Sigmoid colon (tissue), 7 donors: ENCODE measurements around the gene HOXA2. TPM values are rescaled to one million over a fixed set of nuclear protein-coding genes. Genes with fewer than 3 reads are reported as not detected.

Source experiments
- DNase-seq: peaks from one replicate; pipeline ENCODE4 v3.0.0-alpha.2; 2019
- H3K27ac ChIP-seq, 4 donors: fragments of 200-600 bp; sonication (generic); one replicate each; pipeline ENCODE4 v1.5.1; 2016 to 2019; ENCODE audit warnings: mild to moderate bottlenecking in 1 of 4
- H3K27me3 ChIP-seq, 3 donors: fragments of 200-600 bp; sonication (generic); one replicate each; pipeline ENCODE4 v1.5.1; 2019; ENCODE audit warnings: mild to moderate bottlenecking in 1 of 3
- H3K36me3 ChIP-seq, 4 donors: fragments of 200-600 bp; sonication (generic); one replicate each; pipeline ENCODE4 v1.5.1; 2016 to 2019
- H3K4me1 ChIP-seq, 4 donors: fragments of 200-600 bp; sonication (generic); one replicate each; pipeline ENCODE4 v1.5.1; 2017 to 2019
- H3K4me3 ChIP-seq, 4 donors: fragments of 200-600 bp; sonication (generic); one replicate each; pipeline ENCODE4 v1.5.1; 2017 to 2019; ENCODE audit warnings: mild to moderate bottlenecking in 2 of 4, moderate library complexity in 1 of 4
- H3K9me3 ChIP-seq, 4 donors: fragments of 200-600 bp in 3 of 4; sonication (generic) in 3 of 4; one replicate each; pipeline versions ENCODE4 v1.5.1 to v1.6.1; 2013 to 2019
- CTCF ChIP-seq, 4 experiments: fragments of 450-650 bp in 3 of 4; fragments of 200-600 bp in 1 of 4; IDR thresholded peaks; one replicate each; pipeline ENCODE4 v1.5.1; 2016 to 2019; ENCODE audit warnings: antibody characterized with exemption in 4 of 4, mild to moderate bottlenecking in 3 of 4, moderate library complexity in 2 of 4
- EP300 ChIP-seq, 4 donors: sonication (generic); formaldehyde crosslinking; IDR thresholded peaks; one replicate each; pipeline ENCODE4 v1.6.1; 2017; ENCODE audit warnings: antibody characterized with exemption in 4 of 4
- POLR2A ChIP-seq, 2 donors: fragments of 450-650 bp; IDR thresholded peaks; one replicate each; pipeline ENCODE4 v1.6.1; 2016; ENCODE audit warnings: antibody characterized with exemption in 2 of 2, mild to moderate bottlenecking in 2 of 2, moderate library complexity in 2 of 2
- POLR2AphosphoS5 ChIP-seq, 4 donors: sonication (generic); formaldehyde crosslinking; IDR thresholded peaks; one replicate each; pipeline ENCODE4 v1.6.1; 2017; ENCODE audit warnings: antibody characterized with exemption in 4 of 4
- WGBS, 2 donors: extraction: QIAGEN DNeasy Blood & Tissue Kit; methylation state at CpG; one replicate each; pipeline ENCODE4 v1.1.7; 2013; 5-methylcytosine and 5-hydroxymethylcytosine counted together
- intact Hi-C: fragments of 100-400 bp; cut with DNase I; formaldehyde crosslinking; loops from one replicate; pipeline ENCODE4 v1.15.1; 2023
- polyA plus RNA-seq, 3 donors: library from polyadenylated mRNA; stranded (reverse); fragments of 200-250 nt; gene quantifications; one replicate each; pipeline ENCODE4 v1.2.3, GENCODE V29; 2013
- total RNA-seq, 4 donors: library from RNA; depleted of rRNA; stranded (reverse); fragments of >200 nt; gene quantifications; one replicate each; pipeline ENCODE4 v1.1.0, GENCODE V29; 2016
- donor health status: healthy with polysubstance abuse.
- donor health status: Bipolar disorder and iron deficiency.
- donor health status: healthy.

HOXA2 gene
- total and polyA plus RNA-seq, 7 donors: 0.60 to 4.3 (median 1.9) TPM

- H3K36me3 ChIP-seq: peaks cover 15 to 22% (median 17%) of the 10 kb centered on the region in 4 donors
- intact Hi-C loops: no loop called here
- H3K4me3 ChIP-seq: peak within 1 kb of the TSS; percentile 33 to 73 (median 66)
- peak within 1 kb of the TSS in 3 of 4 donors; percentile 91 to 96 (median 95) for H3K27ac ChIP-seq
- peak; percentile 89 for DNase-seq
- no peaks in the 10 kb centered on the region for H3K9me3 ChIP-seq
- no peak for TF ChIP-seq POLR2AphosphoS5 (IDR thresholded peaks at IDR 0.05)
- TF ChIP-seq POLR2A (IDR thresholded peaks at IDR 0.05): no peak
- H3K4me1 ChIP-seq: peaks cover 0 to 64% (median 43%) of the 10 kb centered on the region in 4 donors
- 5 to 14% methylated on average over 63 of the region's 63 CpGs for WGBS, 2 donors
- no peaks in the 10 kb centered on the region for H3K27me3 ChIP-seq
Observed at GRCh38 chr7:27147199-27148030, 44.9 kb upstream of the HOXA2 start, which contains the start of gene HOXA6. Gene HOXA6 (minus strand): TSS chr7:27147774. CDS start chr7:27147749, 25 bp downstream.

GRCh38 chr7:27146491-27147198, 44.2 kb upstream of the HOXA2 start:
- H3K36me3 ChIP-seq: peaks cover 15 to 27% (median 17%) of the 10 kb centered on the region in 4 donors
- TF ChIP-seq EP300 (IDR thresholded peaks at IDR 0.05) (no peak), POLR2A (IDR thresholded peaks at IDR 0.05) (no peak), POLR2AphosphoS5 (IDR thresholded peaks at IDR 0.05) (no peak), CTCF (IDR thresholded peaks at IDR 0.05) (no peak)
- H3K9me3 ChIP-seq: no peaks in the 10 kb centered on the region
- WGBS, 2 donors: 24 to 61% methylated on average over 5 of the region's 5 CpGs
- H3K27ac ChIP-seq: peak overlapping the region in 3 of 4 donors; percentile 91 to 96 (median 95)
- H3K4me3 ChIP-seq: peak overlapping the region in 2 of 4 donors; percentile 64 to 67
- DNase-seq: peak; percentile 70
- H3K4me1 ChIP-seq: peaks cover 0 to 61% (median 43%) of the 10 kb centered on the region in 4 donors
- intact Hi-C loops: no loop called here
- no peaks in the 10 kb centered on the region for H3K27me3 ChIP-seq

- no peak for DNase-seq
- TF ChIP-seq EP300 (IDR thresholded peaks at IDR 0.05) (no peak), POLR2A (IDR thresholded peaks at IDR 0.05) (no peak)
- intact Hi-C loops: no loop called here
- WGBS, 2 donors: 13 to 68% methylated on average over 11 of the region's 11 CpGs
- H3K27ac ChIP-seq: peak overlapping the region in 3 of 4 donors; percentile 91 to 96 (median 95)
- H3K9me3 ChIP-seq: no peaks in the 10 kb centered on the region
- no peaks in the 10 kb centered on the region for H3K27me3 ChIP-seq
- peaks cover 15 to 34% (median 17%) of the 10 kb centered on the region in 4 donors for H3K36me3 ChIP-seq
- peaks cover 0 to 56% (median 43%) of the 10 kb centered on the region in 4 donors for H3K4me1 ChIP-seq
- no peak overlapping the region for H3K4me3 ChIP-seq
Observed at GRCh38 chr7:27145914-27146412, 43.5 kb upstream of the HOXA2 start.

- H3K4me3 ChIP-seq: no peak overlapping the region
- DNase-seq: peak; percentile 67
- no peaks in the 10 kb centered on the region for H3K9me3 ChIP-seq
- no peaks in the 10 kb centered on the region for H3K27me3 ChIP-seq
- H3K36me3 ChIP-seq: peaks cover 15 to 35% (median 17%) of the 10 kb centered on the region in 4 donors
- peak overlapping the region in 3 of 4 donors; percentile 52 to 93 (median 91) for H3K27ac ChIP-seq
- WGBS, 2 donors: 14 to 62% methylated on average over 47 of the region's 47 CpGs
- intact Hi-C loops: no loop called here
- TF ChIP-seq EP300 (IDR thresholded peaks at IDR 0.05) (no peak), POLR2A (IDR thresholded peaks at IDR 0.05) (no peak), POLR2AphosphoS5 (IDR thresholded peaks at IDR 0.05) (no peak), CTCF (IDR thresholded peaks at IDR 0.05) (no peak)
- peaks cover 0 to 55% (median 42%) of the 10 kb centered on the region in 4 donors for H3K4me1 ChIP-seq
Observed at GRCh38 chr7:27145165-27145913, 42.9 kb upstream of the HOXA2 start.

- H3K27ac ChIP-seq: peak overlapping the region in 3 of 4 donors; percentile 52 to 93 (median 91)
- intact Hi-C loops: no loop called here
- H3K27me3 ChIP-seq: no peaks in the 10 kb centered on the region
Observed at GRCh38 chr7:27144781-27145164, 42.3 kb upstream of the HOXA2 start.

More at GRCh38 chr7:27144781-27145164, 42.3 kb upstream of the HOXA2 start:
- whole genome bisulfite sequencing, 2 donors: 8 to 50% methylated on average over 31 of the region's 31 CpGs
- TF ChIP-seq CTCF (IDR thresholded peaks at IDR 0.05) (no peak), EP300 (IDR thresholded peaks at IDR 0.05) (no peak), POLR2A (IDR thresholded peaks at IDR 0.05) (no peak), POLR2AphosphoS5 (IDR thresholded peaks at IDR 0.05) (no peak)
- H3K36me3 ChIP-seq: peaks cover 15 to 36% (median 17%) of the 10 kb centered on the region in 4 donors
- H3K4me1 ChIP-seq: peaks cover 0 to 49% (median 39%) of the 10 kb centered on the region in 4 donors
- peak; percentile 65 for DNase-seq
- no peaks in the 10 kb centered on the region for H3K9me3 ChIP-seq
- H3K4me3 ChIP-seq: peak overlapping the region in 1 of 4 donors; percentile 60
